ENCODE results near the gene CDC7.

GRCh38 chr1:91455896-91456295, 44.8 kb upstream of the CDC7 start:
- TF ChIP-seq CTCF (IDR thresholded peaks at IDR 0.05; ENCODE audit: low read depth, low read length, poor library complexity, severe bottlenecking) (no peak), EZH2phosphoT487 (IDR thresholded peaks at IDR 0.05; ENCODE audit: borderline replicate concordance, low read length) (no peak)
